ENCODE measurements around the gene DCDC2.
"Not testable (repeated sequence)": the region's sequence is repeated elsewhere in the genome, so short reads cannot be mapped to it uniquely, and the experiment has no call there.

DNA sequence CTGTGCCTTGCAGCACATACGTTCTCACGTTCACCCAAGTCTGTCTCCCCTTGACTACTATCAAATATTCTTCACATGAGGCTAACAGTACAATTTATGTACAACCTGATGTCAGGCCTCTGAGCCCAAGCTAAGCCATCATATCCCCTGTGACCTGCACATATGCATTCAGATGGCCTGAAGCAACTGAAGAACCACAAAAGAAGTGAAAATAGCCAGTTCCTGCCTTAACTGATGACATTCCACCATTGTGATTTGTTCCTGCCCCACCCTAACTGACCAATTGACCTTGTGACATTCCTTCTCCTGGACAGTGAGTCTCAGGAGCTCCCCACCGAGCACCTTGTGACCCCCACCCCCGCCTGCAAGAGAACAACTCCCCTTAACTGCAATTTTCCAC lies 46.1 kb downstream of the DCDC2 start:
- not testable (repeated sequence) for TF ChIP-seq CTCF (IDR thresholded peaks at IDR 0.05; ENCODE audit: insufficient read depth, low read depth, low read length); EZH2 (IDR thresholded peaks at IDR 0.05; ENCODE audit: insufficient read depth, low read length)
